ENCODE measurements around the gene CCDC33.

Gene CCDC33

GRCh38 chr15:74268020-74268419, 31.9 kb downstream of the CCDC33 start:
- Histone ChIP-seq H3K27ac (no peak overlapping the region), H3K9me3 (no peaks in the 10 kb centered on the region), H3K4me3 (ENCODE audit: low read depth in 1 of 2, low read length in 1 of 2) (no peak overlapping the region), H3K4me1 (ENCODE audit: control insufficient read depth in 1 of 2, insufficient read depth in 1 of 2, low read depth in 1 of 2, low read length in 1 of 2) (no peaks in the 10 kb centered on the region), H3K36me3 (no peaks in the 10 kb centered on the region), H3K27me3 (peaks cover 38% of the 10 kb centered on the region)
- TF ChIP-seq CTCF (IDR thresholded peaks at IDR 0.05), result no peak

- no peak overlapping the region for H3K27ac ChIP-seq
- H3K9me3 ChIP-seq, result no peaks in the 10 kb centered on the region
- no peak for TF ChIP-seq CTCF (IDR thresholded peaks at IDR 0.05)
- H3K4me3 ChIP-seq (ENCODE audit: low read depth in 1 of 2, low read length in 1 of 2), result no peak overlapping the region
- H3K36me3 ChIP-seq, result no peaks in the 10 kb centered on the region
- H3K4me1 ChIP-seq (ENCODE audit: control insufficient read depth in 1 of 2, insufficient read depth in 1 of 2, low read depth in 1 of 2, low read length in 1 of 2), result no peaks in the 10 kb centered on the region
- peaks cover 31% of the 10 kb centered on the region for H3K27me3 ChIP-seq
These were observed 33.4 kb downstream of the CCDC33 start for GRCh38 chr15:74269362-74270035.

- no peak overlapping the region for H3K27ac ChIP-seq
- no peaks in the 10 kb centered on the region for H3K9me3 ChIP-seq
- peaks cover 30% of the 10 kb centered on the region for H3K27me3 ChIP-seq
- H3K4me1 ChIP-seq (ENCODE audit: control insufficient read depth in 1 of 2, insufficient read depth in 1 of 2, low read depth in 1 of 2, low read length in 1 of 2), result no peaks in the 10 kb centered on the region
- no peak for TF ChIP-seq CTCF (IDR thresholded peaks at IDR 0.05)
- H3K4me3 ChIP-seq (ENCODE audit: low read depth in 1 of 2, low read length in 1 of 2), result no peak overlapping the region
- H3K36me3 ChIP-seq, result no peaks in the 10 kb centered on the region
These were observed 34.0 kb downstream of the CCDC33 start for GRCh38 chr15:74270155-74270554.

GRCh38 chr15:74270854-74271520, 34.9 kb downstream of the CCDC33 start:
- Histone ChIP-seq H3K4me1 (ENCODE audit: control insufficient read depth in 1 of 2, insufficient read depth in 1 of 2, low read depth in 1 of 2, low read length in 1 of 2) (no peaks in the 10 kb centered on the region), H3K27me3 (peaks cover 30% of the 10 kb centered on the region), H3K36me3 (no peaks in the 10 kb centered on the region), H3K27ac (no peak overlapping the region), H3K4me3 (ENCODE audit: low read depth in 1 of 2, low read length in 1 of 2) (no peak overlapping the region), H3K9me3 (no peaks in the 10 kb centered on the region)
- TF ChIP-seq CTCF (IDR thresholded peaks at IDR 0.05), result no peak

GRCh38 chr15:74272812-74273211, 36.7 kb downstream of the CCDC33 start:
- no peak for TF ChIP-seq CTCF (IDR thresholded peaks at IDR 0.05)
- H3K27ac ChIP-seq, result no peak overlapping the region
- H3K27me3 ChIP-seq, result peaks cover 38% of the 10 kb centered on the region
- no peaks in the 10 kb centered on the region for H3K4me1 ChIP-seq (ENCODE audit: control insufficient read depth in 1 of 2, insufficient read depth in 1 of 2, low read depth in 1 of 2, low read length in 1 of 2)
- H3K4me3 ChIP-seq (ENCODE audit: low read depth in 1 of 2, low read length in 1 of 2), result no peak overlapping the region
- H3K36me3 ChIP-seq, result no peaks in the 10 kb centered on the region
- no peaks in the 10 kb centered on the region for H3K9me3 ChIP-seq

Measured in neutrophil (primary cell).